Brain microvascular endothelial cell (primary cell): Measurements from ENCODE around the gene PRPF4.
"Not testable (repeated sequence)": the region's sequence is repeated elsewhere in the genome, so short reads cannot be mapped to it uniquely, and the experiment has no call there.

ENCODE experiments used
- DNase-seq: peaks from one replicate; pipeline ENCODE4 v3.0.0-alpha.2; 2020
- H3K27ac ChIP-seq: fragments of 250-450 bp; sonication (Bioruptor Pico); 2 replicates; pipeline ENCODE4 v1.5.1; 2020; ENCODE audit warnings: mild to moderate bottlenecking, moderate library complexity
- H3K27me3 ChIP-seq: fragments of 250-450 bp; sonication (Bioruptor Pico); replicated peaks from 2 replicates; pipeline ENCODE4 v1.5.1; 2020; ENCODE audit warnings: mild to moderate bottlenecking
- H3K36me3 ChIP-seq: fragments of 250-450 bp; sonication (Bioruptor Pico); replicated peaks from 2 replicates; pipeline ENCODE4 v1.5.1; 2020; ENCODE audit warnings: mild to moderate bottlenecking
- H3K4me3 ChIP-seq: 2 replicates; pipeline ENCODE4 v1.5.1; 2011; ENCODE audit warnings: low read depth, mild to moderate bottlenecking, control low read depth, low read length, moderate library complexity
- CTCF ChIP-seq: IDR thresholded peaks from 2 replicates; pipeline ENCODE4 v1.5.1; 2011; ENCODE audit warnings: low read depth, mild to moderate bottlenecking, moderate library complexity, low read length, control low read depth, inconsistent platforms; ENCODE audit errors: missing control alignments
- in situ Hi-C: cut with HindIII; loops from 2 replicates; pipeline ENCODE4 v1.10.0; 2017; ENCODE audit warnings: low sequenced_read_pairs, low pct_ligation_motif_present

Gene PRPF4

GRCh38 chr9:113247640-113248039 is 27.8 kb upstream of the PRPF4 start:
- in situ Hi-C loops = no loop called here
- no peaks in the 10 kb centered on the region for H3K27me3 ChIP-seq

GRCh38 chr9:113249661-113250060 is 25.8 kb upstream of the PRPF4 start:
- H3K27me3 ChIP-seq, DNase-seq, H3K36me3 ChIP-seq, in situ Hi-C loops, H3K4me3 ChIP-seq, H3K27ac ChIP-seq: not testable (repeated sequence)

More at GRCh38 chr9:113247640-113248039, 27.8 kb upstream of the PRPF4 start:
- no peak for TF ChIP-seq CTCF
- Histone ChIP-seq H3K36me3 (no peaks in the 10 kb centered on the region), H3K4me3 (no peak overlapping the region), H3K27ac (no peak overlapping the region)
- DNase-seq = no peak

GRCh38 chr9:113250807-113251206 is 24.7 kb upstream of the PRPF4 start:
- in situ Hi-C loops = no loop called here
- DNase-seq = no peak
- Histone ChIP-seq H3K27ac (no peak overlapping the region), H3K4me3 (no peak overlapping the region), H3K27me3 (no peaks in the 10 kb centered on the region), H3K36me3 (no peaks in the 10 kb centered on the region)
- no peak for TF ChIP-seq CTCF

- in situ Hi-C loops = no loop called here
- H3K36me3 ChIP-seq = peaks cover 5% of the 10 kb centered on the region
- no peak overlapping the region for H3K4me3 ChIP-seq
- H3K27ac ChIP-seq = no peak overlapping the region
- no peaks in the 10 kb centered on the region for H3K27me3 ChIP-seq
- no peak for DNase-seq
- TF ChIP-seq CTCF = no peak
These were observed 20.5 kb upstream of the PRPF4 start for GRCh38 chr9:113254991-113255390.

- DNase-seq = no peak
- in situ Hi-C loops = no loop called here
- Histone ChIP-seq H3K27ac (no peak overlapping the region), H3K36me3 (peaks cover 8% of the 10 kb centered on the region), H3K4me3 (no peak overlapping the region), H3K27me3 (no peaks in the 10 kb centered on the region)
- no peak for TF ChIP-seq CTCF
These were observed 20.0 kb upstream of the PRPF4 start for GRCh38 chr9:113255438-113255837.

- TF ChIP-seq CTCF = no peak
- in situ Hi-C loops = no loop called here
- Histone ChIP-seq H3K36me3 (peaks cover 21% of the 10 kb centered on the region), H3K4me3 (no peak overlapping the region), H3K27ac (no peak overlapping the region), H3K27me3 (no peaks in the 10 kb centered on the region)
- no peak for DNase-seq
These were observed 17.6 kb upstream of the PRPF4 start for GRCh38 chr9:113257863-113258262.
